Kidney (tissue), 14 donors: ENCODE results near the gene HOXC4. TPM values are rescaled to one million over a fixed set of nuclear protein-coding genes. Genes with fewer than 3 reads are reported as not detected.

Source experiments
- DNase-seq, 5 donors: peaks; one replicate each; pipeline ENCODE4 v3.0.0-alpha.2; 2013 to 2020
- FAIRE-seq: peaks from 2 replicates; lab custom pipeline; 2012; peaks lifted over from hg19 to GRCh38; lab: Jason Lieb, UNC
- H3K27ac ChIP-seq, 2 donors: one replicate each; pipeline ENCODE4 v1.7.0; 2013; ENCODE audit warnings: low read depth in 2 of 2, low read length in 2 of 2, inconsistent platforms in 1 of 2
- H3K27me3 ChIP-seq: one replicate; pipeline ENCODE4 v1.7.1; 2013; ENCODE audit warnings: low read length, inconsistent platforms; ENCODE audit not compliant: control insufficient read depth, insufficient read depth
- H3K36me3 ChIP-seq, 3 donors: one replicate each; pipeline versions ENCODE4 v1.7.0 to v1.7.1; 2013; ENCODE audit warnings: low read length in 3 of 3, control low read depth in 1 of 3, inconsistent platforms in 1 of 3; ENCODE audit not compliant: insufficient read depth in 3 of 3, control insufficient read depth in 2 of 3
- H3K4me1 ChIP-seq, 3 donors: one replicate each; pipeline versions ENCODE4 v1.7.0 to v1.7.1; 2013; ENCODE audit warnings: low read length in 3 of 3, inconsistent platforms in 1 of 3, low read depth in 1 of 3; ENCODE audit not compliant: control insufficient read depth in 2 of 3, insufficient read depth in 2 of 3
- H3K4me3 ChIP-seq, 3 donors: one replicate each; pipeline versions ENCODE4 v1.7.0 to v1.8.1; 2013; ENCODE audit warnings: low read length in 3 of 3, control low read depth in 1 of 3, inconsistent platforms in 1 of 3
- H3K9ac ChIP-seq, 3 donors: one replicate each; pipeline versions ENCODE4 v1.7.0 to v1.7.1; 2013; ENCODE audit warnings: low read length in 3 of 3, control low read depth in 1 of 3, inconsistent platforms in 1 of 3
- H3K9me3 ChIP-seq, 3 donors: one replicate each; pipeline versions ENCODE4 v1.7.0 to v1.7.1; 2013; ENCODE audit warnings: low read length in 3 of 3, control low read depth in 1 of 3, inconsistent platforms in 1 of 3; ENCODE audit not compliant: control insufficient read depth in 2 of 3, insufficient read depth in 1 of 3
- intact Hi-C: fragments of 100-400 bp; cut with DNase I; formaldehyde crosslinking; loops from one replicate; pipeline ENCODE4 v1.11.1; 2022
- polyA plus RNA-seq: library from polyadenylated mRNA; stranded (reverse); fragments of 350-450 nt; fragmentation: Illumina TruSeq; extraction: RNeasy Lipid Tissue Mini Kit (QIAGEN cat#74804); gene quantifications from one replicate; pipeline ENCODE4 v1.2.3, GENCODE V29; 2014; ENCODE audit warnings: low read depth, low replicate concordance; ENCODE audit not compliant: insufficient read depth
- total RNA-seq: library from RNA; stranded (reverse); fragmentation: NEBNext Ultra II Directional; extraction: Animal tissue kit (Norgen Biotek cat#: 25700); gene quantifications from one replicate; pipeline ENCODE4 v1.2.1, GENCODE V29; 2021
- TF ChIP-seq, protein P1 (sequence below): IDR thresholded peaks from 3 replicates; pipeline ENCODE4 v1.5.1; 2012; ENCODE audit warnings: mild to moderate bottlenecking, moderate library complexity, borderline replicate concordance; ENCODE audit not compliant: insufficient read depth; ENCODE audit errors: extremely low read depth
- donor health status: control.
- donor health status: control.
- donor health status: control.
- donor health status: control.
- donor health status: control.
- donor health status: DM: yes; HTN: yes; CAD: no.
- donor health status: Normal renal cell carcinoma (clear cell type).

Gene HOXC4
- total and polyA plus RNA-seq, 2 donors from 2014 or later, result 13.9 to 24.5 TPM

DNA sequence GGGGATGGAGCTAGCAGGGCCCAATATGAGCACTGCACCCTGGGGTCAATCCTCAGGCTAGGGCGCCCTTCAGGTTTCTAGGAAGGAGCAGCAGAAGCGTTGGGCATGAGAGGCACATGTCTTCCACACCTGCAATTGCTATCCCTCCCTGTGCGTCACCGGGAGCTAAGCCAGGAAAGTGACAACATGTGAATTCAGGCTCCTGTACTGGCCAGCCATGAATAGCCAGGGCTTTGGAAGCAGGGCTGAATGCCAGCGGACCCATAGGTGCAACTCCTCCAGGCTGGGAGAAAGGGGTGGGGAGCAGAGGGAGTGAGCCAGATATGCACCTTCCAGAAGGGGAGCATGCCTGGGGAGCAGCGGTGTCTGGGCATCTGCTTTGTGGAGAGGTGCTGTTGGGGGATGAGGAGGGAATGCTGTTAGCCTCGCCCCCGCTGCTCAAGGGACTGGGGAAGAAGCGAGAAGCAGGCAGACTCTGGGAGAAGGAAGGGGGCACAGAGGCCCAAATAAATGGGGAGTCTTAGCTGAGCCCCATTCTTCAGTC, 14.7 kb upstream of the HOXC4 start:
- Histone ChIP-seq H3K4me3 (peak overlapping the region in 2 of 3 donors; percentile 0 to 22), H3K36me3 (no peaks in the 10 kb centered on the region), H3K27ac (peak overlapping the region; percentile 51 to 61), H3K9ac (peak overlapping the region in 1 of 3 donors; percentile 30), H3K9me3 (no peaks in the 10 kb centered on the region), H3K4me1 (peaks cover 14 to 43% (median 35%) of the 10 kb centered on the region in 3 donors), H3K27me3 (no peaks in the 10 kb centered on the region)
- no peak for FAIRE-seq
- TF ChIP-seq, protein P1, sequence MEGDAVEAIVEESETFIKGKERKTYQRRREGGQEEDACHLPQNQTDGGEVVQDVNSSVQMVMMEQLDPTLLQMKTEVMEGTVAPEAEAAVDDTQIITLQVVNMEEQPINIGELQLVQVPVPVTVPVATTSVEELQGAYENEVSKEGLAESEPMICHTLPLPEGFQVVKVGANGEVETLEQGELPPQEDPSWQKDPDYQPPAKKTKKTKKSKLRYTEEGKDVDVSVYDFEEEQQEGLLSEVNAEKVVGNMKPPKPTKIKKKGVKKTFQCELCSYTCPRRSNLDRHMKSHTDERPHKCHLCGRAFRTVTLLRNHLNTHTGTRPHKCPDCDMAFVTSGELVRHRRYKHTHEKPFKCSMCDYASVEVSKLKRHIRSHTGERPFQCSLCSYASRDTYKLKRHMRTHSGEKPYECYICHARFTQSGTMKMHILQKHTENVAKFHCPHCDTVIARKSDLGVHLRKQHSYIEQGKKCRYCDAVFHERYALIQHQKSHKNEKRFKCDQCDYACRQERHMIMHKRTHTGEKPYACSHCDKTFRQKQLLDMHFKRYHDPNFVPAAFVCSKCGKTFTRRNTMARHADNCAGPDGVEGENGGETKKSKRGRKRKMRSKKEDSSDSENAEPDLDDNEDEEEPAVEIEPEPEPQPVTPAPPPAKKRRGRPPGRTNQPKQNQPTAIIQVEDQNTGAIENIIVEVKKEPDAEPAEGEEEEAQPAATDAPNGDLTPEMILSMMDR, result no peak
- peak in 3 of 5 donors; percentile 69 to 91 (median 72) for DNase-seq
- intact Hi-C loops, result loop anchor here (10.0 kb wide), 1 partner anchor 96 kb away; no protein-coding TSS in a partner anchor

DNA sequence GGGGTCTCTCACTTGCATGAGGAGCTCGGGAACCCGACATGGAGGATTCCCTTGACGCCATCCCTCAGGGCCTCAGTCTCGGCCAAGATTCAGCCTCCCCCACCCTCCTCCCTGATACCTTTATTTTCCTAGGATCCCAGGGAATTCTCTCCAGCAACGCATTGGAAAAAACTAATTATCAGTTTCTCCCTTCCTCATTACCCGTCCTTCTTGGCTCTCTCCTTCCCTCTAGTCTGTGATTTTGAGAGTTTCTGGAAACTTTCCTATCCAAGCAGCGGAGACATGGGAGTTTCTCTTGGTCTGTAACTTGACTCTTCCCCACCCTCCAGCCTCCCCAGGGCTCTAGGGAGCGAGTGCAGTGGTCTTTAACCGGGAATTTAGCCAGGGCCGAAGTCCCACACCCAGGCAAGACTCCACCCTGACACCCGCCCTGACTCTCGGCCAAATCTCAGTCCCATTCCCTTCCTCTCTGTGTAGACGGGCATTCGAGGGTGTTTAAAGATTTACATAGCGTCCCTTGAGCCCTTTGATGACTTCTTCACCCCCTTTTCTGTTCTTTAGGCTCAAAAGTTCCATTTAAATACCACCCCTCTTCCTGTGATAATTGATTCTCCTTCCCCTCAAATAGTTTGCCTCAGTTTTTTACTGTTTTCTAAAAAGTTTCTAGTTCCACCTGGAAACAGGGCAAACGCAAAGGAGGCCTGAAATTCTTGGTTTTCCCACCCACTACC, 14.1 kb upstream of the HOXC4 start:
- TF ChIP-seq, protein P1, result no peak
- DNase-seq (peak; percentile 68 to 93 (median 86)), FAIRE-seq (no peak)
- Histone ChIP-seq H3K27me3 (no peaks in the 10 kb centered on the region), H3K4me1 (peaks cover 14 to 43% (median 35%) of the 10 kb centered on the region in 3 donors), H3K9me3 (no peaks in the 10 kb centered on the region), H3K4me3 (peak overlapping the region in 2 of 3 donors; percentile 20 to 22), H3K9ac (peak overlapping the region in 1 of 3 donors; percentile 26), H3K36me3 (no peaks in the 10 kb centered on the region), H3K27ac (peak overlapping the region; percentile 43 to 61)
- intact Hi-C loops, result loop anchor here (10.0 kb wide), 1 partner anchor 95 kb away; no protein-coding TSS in a partner anchor

DNA sequence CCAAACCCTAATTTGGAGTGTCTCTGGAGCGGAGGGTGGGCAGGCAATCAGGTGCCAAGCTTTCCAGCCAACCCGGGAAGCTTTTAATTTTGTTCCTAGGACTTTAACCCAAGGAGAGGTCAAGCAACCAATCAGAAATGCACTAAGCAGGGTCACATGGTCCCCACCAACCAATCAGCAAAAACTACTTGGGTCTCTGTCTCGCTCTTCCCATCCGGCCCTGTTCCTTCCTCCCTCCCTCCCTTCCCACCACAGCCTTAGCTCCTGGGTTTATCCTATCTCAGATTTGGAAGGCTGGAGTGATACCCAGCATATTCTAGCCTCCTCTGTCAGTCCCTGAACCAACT, 13.5 kb upstream of the HOXC4 start:
- H3K9me3 ChIP-seq, result no peaks in the 10 kb centered on the region
- intact Hi-C loops, result no loop called here
- DNase-seq (peak in 4 of 5 donors; percentile 29 to 85 (median 58)), FAIRE-seq (no peak)
- peaks cover 14 to 43% (median 35%) of the 10 kb centered on the region in 3 donors for H3K4me1 ChIP-seq
- peak overlapping the region in 2 of 3 donors; percentile 20 to 22 for H3K4me3 ChIP-seq
- H3K36me3 ChIP-seq, result no peaks in the 10 kb centered on the region
- H3K27me3 ChIP-seq, result no peaks in the 10 kb centered on the region
- peak overlapping the region in 1 of 2 donors; percentile 61 for H3K27ac ChIP-seq
- H3K9ac ChIP-seq, result no peak overlapping the region
- TF ChIP-seq, protein P1, result no peak
